Panc1 (cell line): ENCODE results near the gene OR52E8. TPM values are rescaled to one million over a fixed set of nuclear protein-coding genes. Genes with fewer than 3 reads are reported as not detected.

Experiments
- ATAC-seq: fragments of 200-7000 bp; cut with Tn5 transposase; 2 replicates; pipeline ENCODE4 v1.9.1; 2020; ENCODE audit warnings: mild to moderate bottlenecking, moderate library complexity
- BruUV-seq: library from RNA; stranded (reverse); fragments of 400-500 nt; replicated peaks from 2 replicates; lab custom pipeline; 2021; lab: Mats Ljungman, UMichigan
- CTCF ChIA-PET: fragments of 300-600 bp; sonication (Branson Sonifier 250); formaldehyde crosslinking; loops from one replicate; lab custom pipeline; 2022; ENCODE audit warnings: antibody characterized with exemption; lab: Charles Lee
- POLR2A ChIA-PET: fragments of 300-600 bp; sonication (Branson Sonifier 250); formaldehyde crosslinking; loops from one replicate; lab custom pipeline; 2022; ENCODE audit warnings: antibody characterized with exemption; lab: Charles Lee
- DNase-seq: peaks from one replicate; pipeline ENCODE4 v3.0.0-alpha.2; 2010; ENCODE audit warnings: low read depth, low spot score
- H3K27ac ChIP-seq: 2 replicates; pipeline ENCODE4 v1.5.1; 2011; ENCODE audit warnings: mild to moderate bottlenecking, low read length, inconsistent platforms
- H3K27me3 ChIP-seq: fragments of 200-500 bp; sonication (Bioruptor generic); 2 replicates; pipeline ENCODE4 v1.6.0; 2014; ENCODE audit warnings: low read length, inconsistent platforms; ENCODE audit not compliant: control insufficient read depth, insufficient read depth
- H3K36me3 ChIP-seq: fragments of 200-500 bp; sonication (Bioruptor generic); 2 replicates; pipeline ENCODE4 v1.5.1; 2014; ENCODE audit warnings: inconsistent platforms, mild to moderate bottlenecking, low read length, moderate library complexity; ENCODE audit not compliant: control insufficient read depth, insufficient read depth
- H3K4me1 ChIP-seq: 2 replicates; pipeline ENCODE4 v1.5.1; 2011; ENCODE audit warnings: inconsistent platforms, mild to moderate bottlenecking, low read length, moderate library complexity; ENCODE audit not compliant: control insufficient read depth, insufficient read depth
- H3K4me3 ChIP-seq, 2 experiments: 2 replicates each; pipeline ENCODE4 v1.5.1; 2011 to 2012; ENCODE audit warnings: low read depth in 2 of 2, low read length in 2 of 2, mild to moderate bottlenecking in 2 of 2, inconsistent platforms in 1 of 2, moderate library complexity in 1 of 2
- H3K9me3 ChIP-seq: fragments of 200-500 bp; sonication (Bioruptor generic); 2 replicates; pipeline ENCODE4 v1.5.1; 2014; ENCODE audit warnings: low read depth, mild to moderate bottlenecking, inconsistent platforms, low read length, moderate library complexity; ENCODE audit not compliant: control insufficient read depth, insufficient read depth
- POLR2AphosphoS5 ChIP-seq: IDR thresholded peaks from 2 replicates; pipeline ENCODE4 v1.6.1; 2012; ENCODE audit warnings: mild to moderate bottlenecking, low read depth, low read length, moderate library complexity
- SIN3A ChIP-seq: IDR thresholded peaks from 2 replicates; pipeline ENCODE4 v1.6.1; 2012; ENCODE audit warnings: low read depth, mild to moderate bottlenecking, low read length, moderate library complexity, borderline replicate concordance; ENCODE audit not compliant: insufficient read depth
- TCF7L2 ChIP-seq: IDR thresholded peaks from 2 replicates; pipeline ENCODE4 v1.6.1; 2011; ENCODE audit warnings: mild to moderate bottlenecking, low read depth, low read length, inconsistent platforms
- in situ Hi-C: cut with HindIII; loops from 2 replicates; pipeline ENCODE4 v1.10.0; 2016; ENCODE audit warnings: low sequenced_read_pairs, low pct_unique_long_range_greater_than_20kb
- intact Hi-C: fragments of 100-400 bp; cut with micrococcal nuclease; formaldehyde crosslinking; loops from one replicate; pipeline ENCODE4 v1.10.0; 2022; ENCODE audit not compliant: unreplicated experiment
- total RNA-seq: library from RNA; stranded (reverse); gene quantifications from one replicate; pipeline ENCODE4 v1.2.1, GENCODE V29; 2021; ENCODE audit not compliant: unreplicated experiment
- TF ChIP-seq, protein P1 (sequence below): fragments of 450-650 bp; IDR thresholded peaks from 2 replicates; pipeline ENCODE4 v1.5.1; 2017; ENCODE audit warnings: mild to moderate bottlenecking
- TF ChIP-seq, protein P2 (sequence below), 2 experiments: IDR thresholded peaks; 2 replicates each; pipeline ENCODE4 v1.6.1; 2011 to 2012; ENCODE audit warnings: low read depth in 2 of 2, control low read depth in 1 of 2, low read length in 1 of 2, mild to moderate bottlenecking in 1 of 2, moderate library complexity in 1 of 2; ENCODE audit not compliant: insufficient read depth in 1 of 2

Gene OR52E8
- total RNA-seq, 1 experiment from 2014 or later = not detected

DNA sequence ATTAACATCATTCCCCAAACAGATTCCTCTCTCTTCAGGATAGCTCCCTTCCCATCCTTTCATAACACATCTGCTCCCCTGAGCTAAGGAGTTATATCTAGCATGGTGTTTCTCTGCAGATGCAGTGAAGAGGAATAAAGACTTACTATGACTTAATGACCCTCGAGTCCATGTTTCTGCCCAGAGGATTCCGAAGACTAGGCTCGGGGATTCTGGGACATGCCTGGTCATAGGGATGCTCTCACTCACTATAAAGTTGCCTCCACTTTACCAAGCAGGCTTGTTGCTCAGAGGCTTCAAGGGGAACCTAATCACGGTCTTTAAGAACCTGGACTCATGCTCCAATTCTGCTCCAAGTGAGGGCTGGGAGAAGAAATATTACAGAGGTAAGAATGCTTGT, 22.8 kb upstream of the OR52E8 start, which contains the start of gene OR52E4:
TSS of gene OR52E4 (plus strand) at position 301 of the 400 bp plus-strand sequence. CDS start 3,664 bp downstream, outside the sequence.
- ATAC-seq = no peak
- Histone ChIP-seq H3K4me1 (no peaks in the 10 kb centered on the region), H3K27ac (no peak within 1 kb of the TSS), H3K36me3 (no peaks in the 10 kb centered on the region), H3K4me3 (no peak within 1 kb of the TSS), H3K9me3 (no peaks in the 10 kb centered on the region; the same call in 1 of the 2 replicates), H3K27me3 (peaks cover 4% of the 10 kb centered on the region)
- no peak for TF ChIP-seq SIN3A
- TF ChIP-seq, protein P1, sequence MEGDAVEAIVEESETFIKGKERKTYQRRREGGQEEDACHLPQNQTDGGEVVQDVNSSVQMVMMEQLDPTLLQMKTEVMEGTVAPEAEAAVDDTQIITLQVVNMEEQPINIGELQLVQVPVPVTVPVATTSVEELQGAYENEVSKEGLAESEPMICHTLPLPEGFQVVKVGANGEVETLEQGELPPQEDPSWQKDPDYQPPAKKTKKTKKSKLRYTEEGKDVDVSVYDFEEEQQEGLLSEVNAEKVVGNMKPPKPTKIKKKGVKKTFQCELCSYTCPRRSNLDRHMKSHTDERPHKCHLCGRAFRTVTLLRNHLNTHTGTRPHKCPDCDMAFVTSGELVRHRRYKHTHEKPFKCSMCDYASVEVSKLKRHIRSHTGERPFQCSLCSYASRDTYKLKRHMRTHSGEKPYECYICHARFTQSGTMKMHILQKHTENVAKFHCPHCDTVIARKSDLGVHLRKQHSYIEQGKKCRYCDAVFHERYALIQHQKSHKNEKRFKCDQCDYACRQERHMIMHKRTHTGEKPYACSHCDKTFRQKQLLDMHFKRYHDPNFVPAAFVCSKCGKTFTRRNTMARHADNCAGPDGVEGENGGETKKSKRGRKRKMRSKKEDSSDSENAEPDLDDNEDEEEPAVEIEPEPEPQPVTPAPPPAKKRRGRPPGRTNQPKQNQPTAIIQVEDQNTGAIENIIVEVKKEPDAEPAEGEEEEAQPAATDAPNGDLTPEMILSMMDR = no peak
- TF ChIP-seq, protein P2, sequence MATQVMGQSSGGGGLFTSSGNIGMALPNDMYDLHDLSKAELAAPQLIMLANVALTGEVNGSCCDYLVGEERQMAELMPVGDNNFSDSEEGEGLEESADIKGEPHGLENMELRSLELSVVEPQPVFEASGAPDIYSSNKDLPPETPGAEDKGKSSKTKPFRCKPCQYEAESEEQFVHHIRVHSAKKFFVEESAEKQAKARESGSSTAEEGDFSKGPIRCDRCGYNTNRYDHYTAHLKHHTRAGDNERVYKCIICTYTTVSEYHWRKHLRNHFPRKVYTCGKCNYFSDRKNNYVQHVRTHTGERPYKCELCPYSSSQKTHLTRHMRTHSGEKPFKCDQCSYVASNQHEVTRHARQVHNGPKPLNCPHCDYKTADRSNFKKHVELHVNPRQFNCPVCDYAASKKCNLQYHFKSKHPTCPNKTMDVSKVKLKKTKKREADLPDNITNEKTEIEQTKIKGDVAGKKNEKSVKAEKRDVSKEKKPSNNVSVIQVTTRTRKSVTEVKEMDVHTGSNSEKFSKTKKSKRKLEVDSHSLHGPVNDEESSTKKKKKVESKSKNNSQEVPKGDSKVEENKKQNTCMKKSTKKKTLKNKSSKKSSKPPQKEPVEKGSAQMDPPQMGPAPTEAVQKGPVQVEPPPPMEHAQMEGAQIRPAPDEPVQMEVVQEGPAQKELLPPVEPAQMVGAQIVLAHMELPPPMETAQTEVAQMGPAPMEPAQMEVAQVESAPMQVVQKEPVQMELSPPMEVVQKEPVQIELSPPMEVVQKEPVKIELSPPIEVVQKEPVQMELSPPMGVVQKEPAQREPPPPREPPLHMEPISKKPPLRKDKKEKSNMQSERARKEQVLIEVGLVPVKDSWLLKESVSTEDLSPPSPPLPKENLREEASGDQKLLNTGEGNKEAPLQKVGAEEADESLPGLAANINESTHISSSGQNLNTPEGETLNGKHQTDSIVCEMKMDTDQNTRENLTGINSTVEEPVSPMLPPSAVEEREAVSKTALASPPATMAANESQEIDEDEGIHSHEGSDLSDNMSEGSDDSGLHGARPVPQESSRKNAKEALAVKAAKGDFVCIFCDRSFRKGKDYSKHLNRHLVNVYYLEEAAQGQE (IDR thresholded peaks at IDR 0.05; ENCODE audit: insufficient read depth in 1 of 2, low read depth in 2 of 2, low read length in 1 of 2) = no peak
- no peak for TF ChIP-seq POLR2AphosphoS5
- no peak for TF ChIP-seq TCF7L2
- DNase-seq = no peak
- BruUV-seq = no TSS peak
- in situ Hi-C loops (no loop called here), intact Hi-C loops (no loop called here)
- CTCF ChIA-PET = no interaction called here
- POLR2A ChIA-PET = no interaction called here

DNA sequence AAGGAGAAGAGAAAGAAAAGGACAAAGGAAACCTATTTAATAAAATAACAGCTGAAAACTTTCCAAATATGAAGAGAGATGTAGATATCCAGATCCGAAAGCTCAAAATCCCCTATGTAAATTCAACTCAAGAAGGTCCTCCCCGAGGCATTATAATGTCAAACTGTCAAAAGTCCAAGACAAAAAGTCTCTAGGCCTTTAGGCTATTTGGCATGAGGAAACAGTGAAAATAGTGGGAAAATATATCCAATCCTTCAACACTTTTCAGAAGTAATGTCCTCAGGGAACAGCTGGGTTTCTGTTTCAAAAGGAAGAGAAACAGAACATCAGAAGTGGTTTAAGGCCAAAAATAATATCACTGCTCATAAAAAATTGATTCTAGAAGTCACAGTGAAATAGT, 21.1 kb upstream of the OR52E8 start:
- Histone ChIP-seq H3K36me3 (no peaks in the 10 kb centered on the region), H3K9me3 (no peaks in the 10 kb centered on the region; the same call in 1 of the 2 replicates), H3K4me3 (no peak overlapping the region), H3K27ac (no peak overlapping the region), H3K4me1 (no peaks in the 10 kb centered on the region), H3K27me3 (peaks cover 2% of the 10 kb centered on the region)
- no peak for ATAC-seq
- DNase-seq = no peak
- intact Hi-C loops (no loop called here), in situ Hi-C loops (no loop called here)
- ChIA-PET POLR2A (no interaction called here), CTCF (interaction anchor here (1.1 kb wide), 1 partner anchor 12 kb away, joined by 4 read pairs; no protein-coding TSS in a partner anchor)
- no peak for TF ChIP-seq TCF7L2
- TF ChIP-seq POLR2AphosphoS5 = no peak
- TF ChIP-seq, protein P1 = no peak
- no peak for TF ChIP-seq SIN3A
- TF ChIP-seq, protein P2 (IDR thresholded peaks at IDR 0.05; ENCODE audit: insufficient read depth in 1 of 2, low read depth in 2 of 2, low read length in 1 of 2) = no peak
- no TSS peak for BruUV-seq
